22Rv1 (cell line): ENCODE data around the gene MBD1.

Experiments
- CTCF ChIP-seq: fragments of 450-650 bp; IDR thresholded peaks from 2 replicates; pipeline ENCODE4 v1.5.1; 2017; ENCODE audit warnings: mild to moderate bottlenecking
- ZFX ChIP-seq: fragments of 450-650 bp; IDR thresholded peaks from 2 replicates; pipeline ENCODE4 v1.6.1; 2017; ENCODE audit warnings: antibody characterized with exemption, borderline replicate concordance

GRCh38 chr18:50284255-50284885 lies 3.0 kb upstream of the MBD1 start:
- TF ChIP-seq CTCF (no peak), ZFX (no peak)
